ENCODE results near the gene CYBRD1. TPM values are rescaled to one million over a fixed set of nuclear protein-coding genes. Genes with fewer than 3 reads are reported as not detected.

CYBRD1 gene
- total and polyA plus RNA-seq, 10 of the 15 experiments (the other 5 are each of a cell fraction or from before 2014, with no cell fraction given): 10.8 to 51.9 (median 29.6) TPM

- CTCF ChIA-PET: interaction anchor here (0.6 kb wide), 1 partner anchor 81 kb away, joined by 3 read pairs; no protein-coding TSS in a partner anchor
Observed at GRCh38 chr2:171487803-171488259, 34.4 kb upstream of the CYBRD1 start.

More at GRCh38 chr2:171487803-171488259, 34.4 kb upstream of the CYBRD1 start:
- H3K9me3 ChIP-seq (replicated peaks; ENCODE audit: control insufficient read depth, insufficient read depth, low read length): peaks cover 6% of the 10 kb centered on the region; the same call in 2 of the 3 replicates
- H2AFZ ChIP-seq (ENCODE audit: control insufficient read depth, low read depth, low read length): no peak overlapping the region
- in situ Hi-C loops (cut with MboI) (no loop called here), intact Hi-C loops (cut with micrococcal nuclease; ENCODE audit: unreplicated experiment) (no loop called here)
- DNase-seq (ENCODE audit: low read depth, low spot score) (no peak), ATAC-seq (no peak), FAIRE-seq (no peak)
- ChIA-PET RAD21 (ENCODE audit: unreplicated experiment) (no interaction called here), POLR2A (no interaction called here), SMC1A (ENCODE audit: uncharacterized antibody, unreplicated experiment) (interaction anchor here (1.2 kb wide), 1 partner anchor 16 kb away, joined by 3 read pairs; no protein-coding TSS in a partner anchor)
- no peak overlapping the region for H3K27ac ChIP-seq (ENCODE audit: control insufficient read depth, insufficient read depth)
- H3K4me2 ChIP-seq (ENCODE audit: control insufficient read depth, insufficient read depth): no peak overlapping the region
- H4K20me1 ChIP-seq (ENCODE audit: control insufficient read depth, insufficient read depth): no peaks in the 10 kb centered on the region
- H3K27me3 ChIP-seq (replicated peaks in 1 of 2; ENCODE audit: control insufficient read depth in 2 of 2, insufficient read depth in 2 of 2, low read length in 1 of 2): no peaks in the 10 kb centered on the region
- H3K79me2 ChIP-seq (ENCODE audit: control insufficient read depth, insufficient read depth, low read length): no peaks in the 10 kb centered on the region
- 98% methylated on average over 4 of the region's 4 CpGs for WGBS (ENCODE audit: insufficient coverage, insufficient replicate concordance, low lambda C conversion rate, missing lambda C conversion rate)
- BruUV-seq (replicated peaks): no TSS peak
- H3K4me1 ChIP-seq (ENCODE audit: control insufficient read depth, insufficient read depth, low read length): peaks cover 4% of the 10 kb centered on the region
- no peak overlapping the region for H3K9ac ChIP-seq (ENCODE audit: control insufficient read depth, insufficient read depth, low read length)
- H3K36me3 ChIP-seq (ENCODE audit: control insufficient read depth in 2 of 2, insufficient read depth in 2 of 2, low read length in 1 of 2): peaks cover 2 to 9% of the 10 kb centered on the region in 2 experiments; a peak in 2 of 4 replicates
- no peak overlapping the region for H3K4me3 ChIP-seq
- TF ChIP-seq ZNF24 (IDR thresholded peaks at IDR 0.05): no peak
- no peak for TF ChIP-seq RB1 (IDR thresholded peaks at IDR 0.05; ENCODE audit: borderline replicate concordance)
- no peak for TF ChIP-seq ZBTB40 (IDR thresholded peaks at IDR 0.05; ENCODE audit: borderline replicate concordance)
- TF ChIP-seq ZBTB4 (CRISPR knock-in tag; IDR thresholded peaks at IDR 0.05): no peak
- TF ChIP-seq ATF2 (IDR thresholded peaks at IDR 0.05; ENCODE audit: low read length): no peak
- TF ChIP-seq EZH2 (IDR thresholded peaks at IDR 0.05; ENCODE audit: borderline replicate concordance, control insufficient read depth, low read depth, low read length): no peak
